Cardiac septum (tissue), 1 donor: ENCODE results near the gene ZBTB4. TPM values are rescaled to one million over a fixed set of nuclear protein-coding genes. Genes with fewer than 3 reads are reported as not detected.

Source experiments
- DNase-seq: peaks from one replicate; pipeline ENCODE4 v3.0.0-alpha.2; 2020; ENCODE audit warnings: low spot score
- intact Hi-C: fragments of 100-400 bp; cut with DNase I; formaldehyde crosslinking; loops from one replicate; pipeline ENCODE4 v1.14.0; 2022
- long read RNA-seq: library from polyadenylated mRNA; unstranded; transcript quantifications from one replicate; pipeline ENCODE4 v2.0.0, GENCODE V29; 2021
- total RNA-seq: library from RNA; stranded (reverse); fragmentation: NEBNext Ultra II Directional; extraction: Animal tissue kit (Norgen Biotek cat#: 25700); gene quantifications from one replicate; pipeline ENCODE4 v1.2.1, GENCODE V29; 2021
- donor health status: DM: no; HTN: no; CAD: no.

Gene ZBTB4, protein sequence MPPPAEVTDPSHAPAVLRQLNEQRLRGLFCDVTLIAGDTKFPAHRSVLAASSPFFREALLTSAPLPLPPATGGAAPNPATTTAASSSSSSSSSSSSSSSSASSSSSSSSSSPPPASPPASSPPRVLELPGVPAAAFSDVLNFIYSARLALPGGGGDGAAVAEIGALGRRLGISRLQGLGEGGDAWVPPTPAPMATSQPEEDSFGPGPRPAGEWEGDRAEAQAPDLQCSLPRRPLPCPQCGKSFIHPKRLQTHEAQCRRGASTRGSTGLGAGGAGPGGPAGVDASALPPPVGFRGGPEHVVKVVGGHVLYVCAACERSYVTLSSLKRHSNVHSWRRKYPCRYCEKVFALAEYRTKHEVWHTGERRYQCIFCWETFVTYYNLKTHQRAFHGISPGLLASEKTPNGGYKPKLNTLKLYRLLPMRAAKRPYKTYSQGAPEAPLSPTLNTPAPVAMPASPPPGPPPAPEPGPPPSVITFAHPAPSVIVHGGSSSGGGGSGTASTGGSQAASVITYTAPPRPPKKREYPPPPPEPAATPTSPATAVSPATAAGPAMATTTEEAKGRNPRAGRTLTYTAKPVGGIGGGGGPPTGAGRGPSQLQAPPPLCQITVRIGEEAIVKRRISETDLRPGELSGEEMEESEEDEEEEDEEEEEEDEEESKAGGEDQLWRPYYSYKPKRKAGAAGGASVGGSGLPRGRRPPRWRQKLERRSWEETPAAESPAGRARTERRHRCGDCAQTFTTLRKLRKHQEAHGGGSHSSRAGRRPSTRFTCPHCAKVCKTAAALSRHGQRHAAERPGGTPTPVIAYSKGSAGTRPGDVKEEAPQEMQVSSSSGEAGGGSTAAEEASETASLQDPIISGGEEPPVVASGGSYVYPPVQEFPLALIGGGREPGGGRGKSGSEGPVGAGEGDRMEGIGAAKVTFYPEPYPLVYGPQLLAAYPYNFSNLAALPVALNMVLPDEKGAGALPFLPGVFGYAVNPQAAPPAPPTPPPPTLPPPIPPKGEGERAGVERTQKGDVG
- 69.4 TPM for total RNA-seq
- long read RNA-seq, full-length matches to known transcripts, result 8 of 120 reads
- long read RNA-seq, partial matches to known transcripts, result 8 of 120 reads
- long read RNA-seq, other reads (novel, unspliced or antisense), result 104 of 120 reads

DNA sequence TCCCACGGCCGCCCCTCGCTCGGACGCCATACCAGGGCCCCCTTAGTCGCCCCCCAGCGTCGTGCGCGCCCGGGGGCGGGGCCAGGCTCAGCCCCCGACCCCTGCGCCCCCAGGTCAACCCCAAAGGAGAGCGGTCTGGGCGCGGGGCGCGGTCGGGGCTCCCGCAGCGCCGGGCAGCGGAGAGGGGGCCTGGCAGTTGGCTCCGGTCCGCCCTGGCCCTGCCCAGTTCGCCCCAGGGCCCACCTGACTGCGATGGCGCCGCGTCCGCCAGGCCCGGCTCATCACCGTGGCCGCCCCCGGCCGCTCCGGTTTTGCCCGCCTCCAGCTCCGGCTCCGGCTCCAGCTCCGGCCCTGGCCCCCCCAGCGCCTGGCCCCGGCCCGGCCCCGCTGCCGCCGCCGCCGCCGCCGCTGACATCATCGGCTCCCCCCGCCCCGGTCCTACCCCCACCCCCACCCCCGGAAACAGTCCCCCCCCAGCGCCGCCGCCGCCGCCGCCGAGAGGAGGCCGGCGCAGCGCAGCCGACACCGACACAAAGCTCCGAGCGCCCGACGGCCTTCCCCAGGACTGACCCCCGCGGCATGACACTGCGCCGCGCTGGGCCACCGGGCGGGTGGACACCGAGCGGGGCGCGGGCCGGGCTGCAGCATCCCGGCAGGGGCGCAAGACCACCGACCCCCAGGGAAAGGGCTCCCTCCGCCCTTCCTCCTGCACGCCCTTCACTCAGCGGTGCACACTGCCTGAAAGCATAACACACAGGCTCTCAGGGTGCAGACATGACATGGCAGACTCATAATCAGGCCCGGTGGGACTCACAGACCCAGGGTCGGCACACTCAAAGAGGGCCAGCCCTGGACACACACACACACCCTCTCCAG is at the start of gene ZBTB4:
TSS of gene ZBTB4 (minus strand) at position 419 of the 876 bp plus-strand sequence. CDS start 12,830 bp downstream, outside the sequence.
- DNase-seq, result peak; percentile 84
- intact Hi-C loops, result no loop called here

DNA sequence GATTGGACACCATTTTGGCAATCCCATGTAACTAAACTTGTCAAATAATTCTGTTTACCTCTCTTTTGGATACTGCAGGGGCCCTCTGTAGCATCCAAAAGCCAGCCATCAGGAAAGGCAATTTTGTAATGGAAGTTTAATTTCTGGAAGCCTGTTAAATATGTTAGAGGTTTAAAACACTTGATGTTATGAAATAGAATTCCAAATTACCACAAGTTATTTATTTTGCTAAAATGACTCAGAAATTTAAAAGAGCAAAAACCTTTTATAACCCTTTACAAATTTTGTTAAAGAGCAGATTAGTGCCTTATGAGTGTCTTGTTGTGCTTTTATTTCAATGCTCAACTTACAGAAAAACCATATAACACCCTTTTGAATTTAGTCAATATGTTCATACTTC is 49.4 kb upstream of the ZBTB4 start:
- no peak for DNase-seq
- intact Hi-C loops, result no loop called here

DNA sequence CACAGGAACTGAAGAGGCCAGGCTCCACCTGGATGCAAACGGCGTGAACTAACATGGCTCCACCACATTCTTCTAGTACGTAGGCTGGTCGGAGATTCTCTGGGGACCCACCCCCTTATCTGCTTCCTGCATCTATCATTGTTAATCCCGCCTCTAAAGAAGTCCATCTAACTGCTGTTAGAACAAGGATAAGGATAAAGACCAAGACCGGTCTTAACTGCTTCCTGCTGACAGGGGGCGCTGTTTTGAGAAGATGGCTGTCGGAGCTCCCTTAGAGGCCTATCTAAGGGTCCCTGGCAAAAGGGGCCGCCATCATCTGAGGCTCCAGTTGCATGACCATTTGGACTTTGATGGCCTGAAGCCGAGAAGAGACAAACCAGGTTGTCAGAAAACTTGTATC is 43.6 kb upstream of the ZBTB4 start:
- peak; percentile 79 for DNase-seq
- intact Hi-C loops, result no loop called here

DNA sequence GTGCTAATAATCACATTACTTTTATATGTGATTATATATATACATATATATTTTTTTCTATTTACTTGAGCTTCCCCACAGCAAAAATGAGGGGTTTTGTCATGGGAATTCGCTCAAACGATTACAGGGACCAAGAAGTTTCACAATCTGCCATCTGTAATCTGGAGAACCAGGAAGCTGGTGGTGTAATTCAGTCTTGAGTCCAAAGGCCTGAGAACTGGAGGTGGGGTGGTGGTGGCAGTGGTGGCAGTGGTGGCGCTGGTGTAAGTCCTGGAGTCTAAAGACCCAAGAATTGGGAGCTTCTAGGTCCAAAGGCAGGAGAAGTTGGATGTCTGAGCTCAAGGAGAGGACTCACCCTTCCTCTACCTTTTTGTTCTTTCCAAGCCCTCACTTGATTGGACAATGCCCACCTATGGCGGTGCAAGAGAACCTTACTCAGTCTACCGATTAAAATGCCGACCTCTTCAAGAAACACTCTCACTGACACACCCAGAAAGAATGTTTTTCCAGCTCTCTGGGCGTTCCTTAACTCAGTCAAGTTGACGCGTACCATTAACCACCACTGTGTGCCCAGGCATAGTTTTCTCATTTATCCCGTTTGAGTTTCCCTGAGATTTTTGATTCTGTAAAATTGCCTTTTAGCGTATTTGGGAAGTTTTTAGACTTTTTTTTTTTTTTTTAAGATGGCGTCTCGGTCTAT is 36.6 kb upstream of the ZBTB4 start:
- no peak for DNase-seq
- intact Hi-C loops, result loop anchor here (2.0 kb wide), 1 partner anchor 45 kb away; the partner anchor contains the start of gene SENP3

DNA sequence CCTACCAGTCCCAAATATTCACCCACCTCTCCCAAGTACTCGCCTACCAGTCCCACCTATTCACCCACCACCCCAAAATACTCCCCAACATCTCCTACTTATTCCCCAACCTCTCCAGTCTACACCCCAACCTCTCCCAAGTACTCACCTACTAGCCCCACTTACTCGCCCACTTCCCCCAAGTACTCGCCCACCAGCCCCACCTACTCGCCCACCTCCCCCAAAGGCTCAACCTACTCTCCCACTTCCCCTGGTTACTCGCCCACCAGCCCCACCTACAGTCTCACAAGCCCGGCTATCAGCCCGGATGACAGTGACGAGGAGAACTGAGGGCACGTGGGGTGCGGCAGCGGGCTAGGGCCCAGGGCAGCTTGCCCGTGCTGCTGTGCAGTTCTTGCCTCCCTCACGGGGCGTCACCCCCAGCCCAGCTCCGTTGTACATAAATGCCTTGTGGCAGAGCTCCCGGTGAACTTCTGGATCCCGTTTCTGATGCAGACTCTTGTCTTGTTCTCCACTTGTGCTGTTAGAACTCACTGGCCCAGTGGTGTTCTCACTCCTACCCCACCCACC is 34.5 kb upstream of the ZBTB4 start:
- DNase-seq, result no peak
- intact Hi-C loops, result loop anchor here (2.0 kb wide), 1 partner anchor 47 kb away; the partner anchor contains the start of gene SENP3

DNA sequence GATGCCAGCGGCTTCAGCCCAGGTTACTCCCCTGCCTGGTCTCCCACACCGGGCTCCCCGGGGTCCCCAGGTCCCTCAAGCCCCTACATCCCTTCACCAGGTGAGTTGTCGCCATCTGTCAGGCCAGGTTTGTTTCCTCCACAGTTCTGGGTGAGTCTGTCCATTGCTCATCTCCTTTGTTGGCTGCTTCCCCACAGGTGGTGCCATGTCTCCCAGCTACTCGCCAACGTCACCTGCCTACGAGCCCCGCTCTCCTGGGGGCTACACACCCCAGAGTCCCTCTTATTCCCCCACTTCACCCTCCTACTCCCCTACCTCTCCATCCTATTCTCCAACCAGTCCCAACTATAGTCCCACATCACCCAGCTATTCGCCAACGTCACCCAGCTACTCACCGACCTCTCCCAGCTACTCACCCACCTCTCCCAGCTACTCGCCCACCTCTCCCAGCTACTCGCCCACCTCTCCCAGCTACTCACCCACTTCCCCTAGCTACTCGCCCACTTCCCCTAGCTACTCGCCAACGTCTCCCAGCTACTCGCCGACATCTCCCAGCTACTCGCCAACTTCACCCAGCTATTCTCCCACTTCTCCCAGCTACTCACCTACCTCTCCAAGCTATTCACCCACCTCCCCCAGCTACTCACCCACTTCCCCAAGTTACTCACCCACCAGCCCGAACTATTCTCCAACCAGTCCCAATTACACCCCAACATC is 33.6 kb upstream of the ZBTB4 start:
- no peak for DNase-seq
- intact Hi-C loops, result no loop called here

DNA sequence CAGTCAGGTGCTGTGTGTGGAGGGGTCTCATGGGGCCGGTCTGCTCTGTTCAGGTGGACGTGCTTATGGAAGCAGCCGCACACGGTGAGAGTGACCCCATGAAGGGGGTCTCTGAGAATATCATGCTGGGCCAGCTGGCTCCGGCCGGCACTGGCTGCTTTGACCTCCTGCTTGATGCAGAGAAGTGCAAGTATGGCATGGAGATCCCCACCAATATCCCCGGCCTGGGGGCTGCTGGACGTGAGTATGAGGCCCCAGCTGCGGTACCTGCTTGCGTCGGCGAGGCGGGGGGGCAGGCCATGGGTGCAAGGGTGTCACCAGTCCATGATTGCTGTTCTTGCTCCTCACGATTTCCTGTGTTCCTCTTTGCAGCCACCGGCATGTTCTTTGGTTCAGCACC is 32.7 kb upstream of the ZBTB4 start:
- DNase-seq, result no peak
- intact Hi-C loops, result no loop called here

DNA sequence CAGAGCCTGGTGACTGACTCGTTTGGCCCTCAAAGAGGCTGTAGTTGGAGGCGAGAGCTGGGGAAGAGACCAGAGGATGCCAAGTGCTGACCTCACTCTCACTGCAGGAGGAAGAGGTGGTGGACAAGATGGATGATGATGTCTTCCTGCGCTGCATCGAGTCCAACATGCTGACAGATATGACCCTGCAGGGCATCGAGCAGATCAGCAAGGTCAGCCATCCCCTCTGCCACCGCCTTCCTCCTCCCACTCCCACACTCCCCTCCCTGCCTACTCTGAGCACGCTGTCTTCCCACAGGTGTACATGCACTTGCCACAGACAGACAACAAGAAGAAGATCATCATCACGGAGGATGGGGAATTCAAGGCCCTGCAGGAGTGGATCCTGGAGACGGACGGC is 31.7 kb upstream of the ZBTB4 start:
- intact Hi-C loops, result no loop called here
- no peak for DNase-seq

DNA sequence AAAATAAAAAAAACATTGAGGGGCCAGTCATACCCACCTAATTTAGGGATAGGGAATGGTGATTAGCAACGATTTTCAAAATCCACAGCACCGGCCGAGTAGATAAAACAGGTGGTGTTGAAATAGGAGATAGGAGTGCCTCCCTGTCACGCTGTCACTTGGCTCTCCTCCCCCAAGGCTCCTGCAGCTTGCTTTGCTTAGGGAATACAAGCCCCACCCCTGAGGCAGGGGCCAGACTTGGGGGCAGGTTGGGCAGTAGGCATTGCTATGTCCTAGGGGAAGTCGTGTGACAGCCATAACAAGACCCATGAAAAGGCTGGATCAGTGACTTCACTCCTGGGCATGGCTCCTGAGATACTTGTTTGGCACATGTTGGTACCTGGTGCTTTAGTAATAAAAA is 30.5 kb upstream of the ZBTB4 start:
- intact Hi-C loops, result no loop called here
- no peak for DNase-seq

DNA sequence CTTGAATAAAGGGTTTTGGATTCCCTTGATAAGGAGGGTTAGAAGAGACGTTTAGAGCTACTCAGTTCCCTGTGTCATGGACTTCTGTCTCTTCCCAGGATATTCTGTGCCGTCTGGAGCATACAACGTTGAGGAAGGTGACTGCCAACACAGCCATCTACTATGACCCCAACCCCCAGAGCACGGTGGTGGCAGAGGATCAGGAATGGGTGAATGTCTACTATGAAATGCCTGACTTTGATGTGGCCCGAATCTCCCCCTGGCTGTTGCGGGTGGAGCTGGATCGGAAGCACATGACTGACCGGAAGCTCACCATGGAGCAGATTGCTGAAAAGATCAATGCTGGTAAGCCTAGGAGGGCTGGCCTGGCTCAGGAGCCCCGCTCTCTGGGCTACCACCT is 29.4 kb upstream of the ZBTB4 start:
- DNase-seq, result no peak
- intact Hi-C loops, result no loop called here

DNA sequence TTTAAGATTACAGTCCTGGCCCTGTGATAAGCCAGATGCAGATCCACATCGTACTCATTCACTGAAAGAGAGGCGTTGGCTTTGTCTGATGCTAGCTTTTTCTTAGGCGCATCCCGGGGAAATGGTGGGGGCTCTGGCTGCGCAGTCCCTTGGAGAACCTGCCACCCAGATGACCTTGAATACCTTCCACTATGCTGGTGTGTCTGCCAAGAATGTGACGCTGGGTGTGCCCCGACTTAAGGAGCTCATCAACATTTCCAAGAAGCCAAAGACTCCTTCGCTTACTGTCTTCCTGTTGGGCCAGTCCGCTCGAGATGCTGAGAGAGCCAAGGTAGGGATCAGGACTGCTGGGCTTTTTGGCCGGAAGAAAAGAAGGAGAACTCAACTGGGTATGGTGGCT is 28.7 kb upstream of the ZBTB4 start:
- DNase-seq, result no peak
- intact Hi-C loops, result no loop called here

DNA sequence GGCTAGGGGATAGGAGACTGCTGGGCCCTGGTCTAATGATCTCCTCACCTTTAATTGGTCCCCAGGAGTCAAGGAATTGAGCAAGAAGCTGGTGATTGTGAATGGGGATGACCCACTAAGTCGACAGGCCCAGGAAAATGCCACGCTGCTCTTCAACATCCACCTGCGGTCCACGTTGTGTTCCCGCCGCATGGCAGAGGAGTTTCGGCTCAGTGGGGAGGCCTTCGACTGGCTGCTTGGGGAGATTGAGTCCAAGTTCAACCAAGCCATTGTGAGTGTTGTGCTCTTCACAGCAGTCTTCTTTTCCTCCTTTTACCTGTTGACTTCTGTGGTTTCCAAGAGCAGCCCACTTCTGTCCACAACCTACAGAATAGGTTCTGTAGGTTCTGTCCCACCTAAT is 24.1 kb upstream of the ZBTB4 start:
- intact Hi-C loops, result no loop called here
- no peak for DNase-seq

DNA sequence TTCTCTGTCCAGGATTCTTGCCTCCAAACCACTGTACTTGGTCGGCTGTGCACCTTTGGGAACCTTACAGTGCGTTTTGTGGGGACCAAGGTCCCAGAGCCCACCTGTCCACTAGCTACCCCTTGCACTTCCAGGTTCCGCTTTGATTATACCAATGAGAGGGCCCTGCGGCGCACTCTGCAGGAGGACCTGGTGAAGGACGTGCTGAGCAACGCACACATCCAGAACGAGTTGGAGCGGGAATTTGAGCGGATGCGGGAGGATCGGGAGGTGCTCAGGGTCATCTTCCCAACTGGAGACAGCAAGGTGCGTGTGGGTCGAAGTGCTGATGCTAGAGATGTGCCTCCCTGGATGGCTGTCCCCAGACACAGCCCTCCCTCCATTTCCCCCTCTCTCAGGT is 23.6 kb upstream of the ZBTB4 start:
- intact Hi-C loops, result no loop called here
- DNase-seq, result no peak

DNA sequence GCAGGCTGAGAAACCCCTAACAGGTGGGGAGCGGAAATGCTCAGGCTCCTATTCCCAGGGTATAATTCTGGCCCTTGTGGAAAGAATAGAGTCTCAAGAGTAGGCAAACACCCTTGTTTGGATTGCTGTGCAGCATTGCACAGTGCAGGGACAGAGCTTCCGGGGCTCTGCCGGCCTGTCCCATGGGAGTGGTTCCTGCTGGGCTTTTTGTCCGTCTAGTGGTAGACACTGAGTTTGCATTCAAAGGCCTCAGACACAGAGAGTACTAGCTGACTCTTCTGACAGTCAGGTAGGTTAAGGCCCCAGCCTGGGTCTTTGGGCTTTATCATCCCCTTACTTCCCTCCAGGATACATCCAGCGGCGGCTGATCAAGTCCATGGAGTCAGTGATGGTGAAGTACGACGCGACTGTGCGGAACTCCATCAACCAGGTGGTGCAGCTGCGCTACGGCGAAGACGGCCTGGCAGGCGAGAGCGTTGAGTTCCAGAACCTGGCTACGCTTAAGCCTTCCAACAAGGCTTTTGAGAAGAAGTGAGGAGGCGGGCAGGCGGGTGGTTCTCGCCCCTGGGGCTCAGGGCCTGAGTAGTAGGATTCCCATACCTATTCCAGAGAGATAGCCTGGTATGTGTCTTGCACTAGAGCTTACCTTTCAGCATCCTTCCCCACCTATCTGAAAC is 22.9 kb upstream of the ZBTB4 start:
- intact Hi-C loops, result no loop called here
- no peak for DNase-seq

DNA sequence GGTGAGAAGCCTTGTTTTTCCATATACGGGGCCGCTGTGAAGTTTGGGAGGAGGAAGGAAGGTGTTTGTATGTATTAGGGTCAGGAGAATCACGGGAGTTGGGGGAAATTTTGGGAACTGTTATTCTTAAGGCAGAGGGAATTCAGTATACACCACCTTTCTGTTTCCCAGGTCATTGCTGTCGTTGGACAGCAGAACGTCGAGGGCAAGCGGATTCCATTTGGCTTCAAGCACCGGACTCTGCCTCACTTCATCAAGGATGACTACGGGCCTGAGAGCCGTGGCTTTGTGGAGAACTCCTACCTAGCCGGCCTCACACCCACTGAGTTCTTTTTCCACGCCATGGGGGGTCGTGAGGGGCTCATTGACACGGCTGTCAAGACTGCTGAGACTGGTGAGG is 22.3 kb upstream of the ZBTB4 start:
- intact Hi-C loops, result no loop called here
- no peak for DNase-seq

DNA sequence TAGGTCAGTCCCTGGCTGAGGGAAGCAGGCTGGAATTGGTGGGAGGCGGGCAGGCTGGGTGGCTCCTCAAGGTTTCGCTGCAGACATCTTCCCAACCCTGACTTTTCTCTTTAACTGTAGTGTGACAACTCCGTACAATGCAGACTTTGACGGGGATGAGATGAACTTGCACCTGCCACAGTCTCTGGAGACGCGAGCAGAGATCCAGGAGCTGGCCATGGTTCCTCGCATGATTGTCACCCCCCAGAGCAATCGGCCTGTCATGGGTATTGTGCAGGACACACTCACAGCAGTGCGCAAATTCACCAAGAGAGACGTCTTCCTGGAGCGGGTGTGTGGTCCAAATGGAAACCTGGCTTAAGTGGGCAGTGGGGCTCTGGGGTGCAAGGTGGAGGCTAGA is 19.7 kb upstream of the ZBTB4 start:
- no peak for DNase-seq
- intact Hi-C loops, result no loop called here

DNA sequence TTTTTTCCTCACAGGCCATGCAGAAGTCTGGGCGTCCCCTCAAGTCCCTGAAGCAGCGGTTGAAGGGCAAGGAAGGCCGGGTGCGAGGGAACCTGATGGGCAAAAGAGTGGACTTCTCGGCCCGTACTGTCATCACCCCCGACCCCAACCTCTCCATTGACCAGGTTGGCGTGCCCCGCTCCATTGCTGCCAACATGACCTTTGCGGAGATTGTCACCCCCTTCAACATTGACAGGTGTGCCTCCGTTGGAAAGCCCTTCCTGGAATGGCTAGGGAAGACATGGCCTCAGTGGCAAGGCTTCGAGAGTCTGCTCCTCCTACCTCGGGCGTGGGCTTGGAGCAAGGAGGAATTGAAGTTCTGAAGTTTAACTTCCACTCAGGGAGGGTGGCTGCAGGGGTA is 18.2 kb upstream of the ZBTB4 start:
- no peak for DNase-seq
- intact Hi-C loops, result no loop called here
